K562 (cell line): Measurements from ENCODE around the gene PPIL1. TPM values are rescaled to one million over a fixed set of nuclear protein-coding genes. Genes with fewer than 3 reads are reported as not detected.
A peak's percentile ranks its signal among the peaks of the same experiment; 100 is the strongest.

ENCODE experiments used
- ARID2 ChIP-seq: fragments of 450-650 bp; IDR thresholded peaks from 2 replicates; pipeline ENCODE4 v1.6.1; 2017; ENCODE audit warnings: antibody characterized with exemption, mild to moderate bottlenecking
- CBX5 ChIP-seq: IDR thresholded peaks from 2 replicates; pipeline ENCODE4 v1.6.1; 2014; ENCODE audit warnings: low read depth, borderline replicate concordance
- CHD1 ChIP-seq: fragments of 200-600 bp; sonication (generic); IDR thresholded peaks from one replicate; pipeline ENCODE4 v1.6.1; 2012; ENCODE audit warnings: mild to moderate bottlenecking, moderate library complexity, low read length, inconsistent platforms
- DDX20 ChIP-seq: fragments of 450-650 bp; IDR thresholded peaks from 2 replicates; pipeline ENCODE4 v1.6.1; 2016; ENCODE audit warnings: missing genetic modification characterization, low read depth, mild to moderate bottlenecking, missing compliant biosample characterization, moderate library complexity
- FOXM1 ChIP-seq, 2 experiments: fragments of 450-650 bp in 1 of 2; sonication (generic) in 1 of 2; formaldehyde crosslinking in 1 of 2; IDR thresholded peaks; 2 replicates each; pipeline versions ENCODE4 v1.6.1 to v1.9.0; 2017 to 2022; ENCODE audit warnings: low read depth in 2 of 2, mild to moderate bottlenecking in 2 of 2, missing genetic modification reagents in 1 of 2, moderate library complexity in 1 of 2
- FUS ChIP-seq: fragments of 200-400 bp; formaldehyde crosslinking; optimal IDR thresholded peaks from 2 replicates; pipeline ENCODE3; 2017; ENCODE audit warnings: low read depth, low read length
- NFXL1 ChIP-seq: fragments of 450-650 bp; formaldehyde crosslinking; IDR thresholded peaks from 2 replicates; pipeline ENCODE4 v1.4.0; 2021; ENCODE audit warnings: mild to moderate bottlenecking
- POLR2H ChIP-seq: IDR thresholded peaks from 2 replicates; pipeline ENCODE4 v1.6.1; 2016; ENCODE audit warnings: missing genetic modification characterization, low read depth, mild to moderate bottlenecking, control low read depth, missing compliant biosample characterization, moderate library complexity
- PRPF4 ChIP-seq: fragments of 200-400 bp; formaldehyde crosslinking; IDR thresholded peaks from one replicate; pipeline ENCODE4 v1.6.1; 2017; ENCODE audit warnings: low read length, low read depth, mild to moderate bottlenecking; ENCODE audit not compliant: insufficient read depth, poor library complexity, severe bottlenecking
- PURB ChIP-seq: sonication (generic); formaldehyde crosslinking; IDR thresholded peaks from 2 replicates; pipeline ENCODE4 v1.9.0; 2021; ENCODE audit warnings: low read depth, mild to moderate bottlenecking, missing genetic modification reagents
- RREB1 ChIP-seq: fragments of 250-450 bp; sonication (Bioruptor Pico); IDR thresholded peaks from 2 replicates; pipeline ENCODE4 v1.4.0; 2020
- SIN3A ChIP-seq, 2 experiments: fragments of 150-350 bp in 1 of 2; IDR thresholded peaks; 2 replicates each; pipeline ENCODE4 v1.6.1; 2011 to 2016; ENCODE audit warnings: borderline replicate concordance in 2 of 2, low read depth in 2 of 2, low read length in 2 of 2, mild to moderate bottlenecking in 2 of 2, moderate library complexity in 2 of 2; ENCODE audit not compliant: control insufficient read depth in 1 of 2
- SIX5 ChIP-seq, 2 experiments: IDR thresholded peaks; 2 replicates each; pipeline ENCODE4 v1.6.1; 2011; ENCODE audit warnings: low read length in 2 of 2, borderline replicate concordance in 1 of 2, low read depth in 1 of 2, mild to moderate bottlenecking in 1 of 2, moderate library complexity in 1 of 2; ENCODE audit not compliant: insufficient read depth in 1 of 2
- ZBTB7A ChIP-seq: IDR thresholded peaks from 2 replicates; pipeline ENCODE4 v1.6.1; 2011; ENCODE audit warnings: low read depth, mild to moderate bottlenecking, low read length, moderate library complexity, borderline replicate concordance; ENCODE audit not compliant: control insufficient read depth
- ZKSCAN1 ChIP-seq: fragments of 150-350 bp; IDR thresholded peaks from 2 replicates; pipeline ENCODE4 v1.6.1; 2016; ENCODE audit warnings: low read depth, low read length
- ZNF146 ChIP-seq: IDR thresholded peaks from one replicate; pipeline ENCODE4 v1.6.1; 2018; ENCODE audit warnings: missing compliant biosample characterization; ENCODE audit not compliant: unreplicated experiment
- ZNF23 ChIP-seq: fragments of 250-450 bp; sonication (Bioruptor Pico); IDR thresholded peaks from 2 replicates; pipeline ENCODE4 v1.4.0; 2020; ENCODE audit warnings: mild to moderate bottlenecking
- ZNF668 ChIP-seq: fragments of 250-450 bp; sonication (Bioruptor Pico); IDR thresholded peaks from 2 replicates; pipeline ENCODE4 v1.8.0; 2022; ENCODE audit warnings: mild to moderate bottlenecking, inconsistent platforms
- polyA plus RNA-seq, 8 experiments: library from polyadenylated mRNA; depleted of rRNA in 4 of 8; stranded (reverse) in 5 of 8; unstranded in 3 of 8; fragments of >200 nt; fragmentation: Nextera tagmentation in 2 of 8; fragmentation: Illumina TruSeq in 1 of 8; extraction: Ambion mirVana in 2 of 8; extraction: Trizol in 1 of 8; gene quantifications; 2 replicates each; pipeline versions ENCODE4 v1.2.1 to v1.2.3, GENCODE V29; 2011 to 2014; ENCODE audit warnings: inconsistent platforms in 1 of 8, missing spikeins in 1 of 8
- total RNA-seq, 7 experiments: library from RNA; depleted of rRNA in 6 of 7; stranded (reverse); fragments of >200 nt in 6 of 7; fragmentation: Illumina TruSeq in 2 of 7; extraction: Trizol in 2 of 7; gene quantifications; 2 replicates each; pipeline versions ENCODE4 v1.2.1 to v1.2.3, GENCODE V29; 2011 to 2021; ENCODE audit warnings: low replicate concordance in 1 of 7
- TF ChIP-seq, protein P1 (sequence below): fragments of 250-450 bp; sonication (Bioruptor Pico); IDR thresholded peaks from 2 replicates; pipeline ENCODE4 v1.5.1; 2021; ENCODE audit warnings: mild to moderate bottlenecking

PPIL1 gene
- total and polyA plus RNA-seq, 9 of the 15 experiments (the other 6 are each of a cell fraction or from before 2014, with no cell fraction given): 65.8 to 205 (median 130) TPM

DNA sequence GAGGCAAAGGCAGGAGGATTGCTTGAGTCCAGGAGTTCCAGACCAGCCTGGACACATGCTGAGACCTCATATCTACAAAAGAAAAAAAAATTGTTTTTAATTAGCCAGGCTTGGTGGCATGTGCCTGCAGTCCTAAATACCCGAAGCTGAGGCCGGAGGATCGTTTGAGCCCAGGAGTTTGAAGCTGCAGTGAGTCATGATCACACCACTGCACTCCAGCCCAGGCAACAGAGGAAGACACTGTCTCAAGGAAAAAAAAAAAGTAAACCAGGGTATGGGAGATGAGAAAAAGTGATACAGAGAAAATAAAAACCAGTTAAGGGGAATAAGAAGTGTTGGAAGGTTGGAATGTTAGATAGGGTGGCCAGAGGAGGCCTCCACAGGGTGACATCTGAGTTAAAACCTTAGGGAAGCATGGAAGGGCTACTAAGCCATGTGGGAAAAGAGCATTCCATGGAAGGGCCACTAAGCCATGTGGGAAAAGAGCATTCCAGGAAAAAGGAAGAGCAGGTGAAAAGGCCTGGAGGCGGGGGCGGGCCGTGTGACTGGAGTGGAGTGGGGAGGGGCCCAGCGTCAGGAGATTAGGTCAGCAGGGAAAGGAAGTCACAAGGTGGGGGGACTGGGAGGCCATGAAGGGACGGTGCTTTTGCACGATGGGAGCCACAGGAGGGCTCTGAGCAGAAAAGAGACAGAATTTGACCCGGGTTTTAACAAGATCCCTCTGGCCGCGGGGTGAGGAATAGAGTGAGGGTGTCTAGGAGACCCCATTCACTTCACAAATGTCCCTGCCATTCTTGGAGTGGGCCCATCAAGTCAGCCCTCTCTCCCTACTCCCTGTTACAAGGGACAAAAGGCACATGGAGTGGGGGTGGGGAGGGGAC, 53.7 kb downstream of the PPIL1 start (continued):
- no peak for TF ChIP-seq PRPF4
- TF ChIP-seq, protein P1, sequence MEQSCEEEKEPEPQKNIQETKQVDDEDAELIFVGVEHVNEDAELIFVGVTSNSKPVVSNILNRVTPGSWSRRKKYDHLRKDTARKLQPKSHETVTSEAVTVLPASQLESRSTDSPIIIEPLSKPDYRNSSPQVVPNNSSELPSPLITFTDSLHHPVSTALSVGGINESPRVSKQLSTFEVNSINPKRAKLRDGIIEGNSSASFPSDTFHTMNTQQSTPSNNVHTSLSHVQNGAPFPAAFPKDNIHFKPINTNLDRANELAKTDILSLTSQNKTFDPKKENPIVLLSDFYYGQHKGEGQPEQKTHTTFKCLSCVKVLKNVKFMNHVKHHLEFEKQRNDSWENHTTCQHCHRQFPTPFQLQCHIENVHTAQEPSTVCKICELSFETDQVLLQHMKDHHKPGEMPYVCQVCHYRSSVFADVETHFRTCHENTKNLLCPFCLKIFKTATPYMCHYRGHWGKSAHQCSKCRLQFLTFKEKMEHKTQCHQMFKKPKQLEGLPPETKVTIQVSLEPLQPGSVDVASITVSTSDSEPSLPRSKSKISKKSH (CRISPR knock-in tag): no peak
- no peak for TF ChIP-seq ARID2
- 0 out of 2 replicates have a peak, but pooled peaks have one; percentile 33 for TF ChIP-seq NFXL1 (CRISPR knock-in tag)
- peak; percentile 84 for TF ChIP-seq ZNF668 (CRISPR knock-in tag)
- no peak for TF ChIP-seq POLR2H (tag)
- no peak for TF ChIP-seq SIX5 (IDR thresholded peaks at IDR 0.05; ENCODE audit: borderline replicate concordance in 1 of 2, insufficient read depth in 1 of 2, low read depth in 1 of 2, low read length in 2 of 2)
- TF ChIP-seq ZKSCAN1: no peak
- no peak for TF ChIP-seq FUS
- no peak for TF ChIP-seq FOXM1 (IDR thresholded peaks at IDR 0.05; ENCODE audit: low read depth)
- TF ChIP-seq FOXM1 (CRISPR knock-in tag; IDR thresholded peaks at IDR 0.05; ENCODE audit: low read depth): no peak
- no peak for TF ChIP-seq ZNF146 (CRISPR knock-in tag)
- no peak; the same call in 1 of the 2 replicates for TF ChIP-seq ZBTB7A
- no peak for TF ChIP-seq RREB1
- TF ChIP-seq ZNF23 (CRISPR knock-in tag): no peak
- TF ChIP-seq CHD1: no peak
- no peak for TF ChIP-seq PURB (CRISPR knock-in tag)
- 0 out of 2 replicates have a peak, but pooled peaks have one; percentile 64 for TF ChIP-seq DDX20
- no peak for TF ChIP-seq CBX5
- no peak for TF ChIP-seq SIN3A (IDR thresholded peaks at IDR 0.05; ENCODE audit: borderline replicate concordance in 2 of 2, control insufficient read depth in 1 of 2, low read depth in 2 of 2, low read length in 2 of 2)
